ENCODE data around the gene OPTN.

Gene OPTN

GRCh38 chr10:13139676-13140075 is 39.7 kb downstream of the OPTN start:
- H3K27me3 ChIP-seq (ENCODE audit: control insufficient read depth in 1 of 2, insufficient read depth in 1 of 2, low read length in 2 of 2), result no peaks in the 10 kb centered on the region
- H2BK12ac ChIP-seq (ENCODE audit: low read length in 2 of 2), result no peak overlapping the region
- no peak overlapping the region for H3K4ac ChIP-seq (ENCODE audit: low read depth in 1 of 2, low read length in 2 of 2)
- no peak overlapping the region for H2BK120ac ChIP-seq (ENCODE audit: low read depth, low read length)
- no peak for DNase-seq
- 82% methylated on average over 1 of the region's 2 CpGs for WGBS
- H3K9ac ChIP-seq (ENCODE audit: low read length), result no peak overlapping the region
- no peak overlapping the region for H2AFZ ChIP-seq (ENCODE audit: low read depth, low read length)
- no peak overlapping the region for H2AK5ac ChIP-seq (ENCODE audit: low read length, severe bottlenecking)
- H3K4me2 ChIP-seq (ENCODE audit: low read length, poor library complexity, severe bottlenecking), result no peak overlapping the region
- no peak overlapping the region for H2BK5ac ChIP-seq (ENCODE audit: low read depth, low read length, poor library complexity, severe bottlenecking)
- no peak overlapping the region for H3K18ac ChIP-seq (ENCODE audit: low read depth in 1 of 2, low read length in 2 of 2)
- H3K23ac ChIP-seq (ENCODE audit: low read length in 2 of 2), result no peak overlapping the region
- H3K9me3 ChIP-seq (ENCODE audit: control insufficient read depth, low read length), result peaks cover 9% of the 10 kb centered on the region
- H3K79me1 ChIP-seq (replicated peaks; ENCODE audit: low read length, poor library complexity, severe bottlenecking), result peaks cover 4% of the 10 kb centered on the region
- H3K14ac ChIP-seq (ENCODE audit: low read length in 2 of 2), result no peak overlapping the region
- H3K4me1 ChIP-seq (ENCODE audit: control insufficient read depth, insufficient read depth, low read depth, low read length), result no peaks in the 10 kb centered on the region
- H3K4me3 ChIP-seq (ENCODE audit: insufficient read depth in 1 of 2, low read depth in 1 of 2, low read length in 2 of 2), result no peak overlapping the region
- H4K8ac ChIP-seq (ENCODE audit: low read length), result no peak overlapping the region
- no peak overlapping the region for H2BK15ac ChIP-seq (ENCODE audit: low read depth, poor library complexity, severe bottlenecking)
- no peak overlapping the region for H3K27ac ChIP-seq (ENCODE audit: low read length, poor library complexity, severe bottlenecking)
- peaks cover 49 to 98% of the 10 kb centered on the region in 2 experiments for H3K36me3 ChIP-seq (ENCODE audit: control insufficient read depth in 1 of 2, insufficient read depth in 2 of 2, low read depth in 1 of 2, low read length in 2 of 2)
- no peak overlapping the region for H4K91ac ChIP-seq (ENCODE audit: low read length)

- Histone ChIP-seq H3K9ac (ENCODE audit: low read length) (no peak overlapping the region), H2BK5ac (ENCODE audit: low read depth, low read length, poor library complexity, severe bottlenecking) (no peak overlapping the region), H3K36me3 (ENCODE audit: control insufficient read depth in 1 of 2, insufficient read depth in 2 of 2, low read depth in 1 of 2, low read length in 2 of 2) (peaks cover 40 to 94% of the 10 kb centered on the region in 2 experiments), H2BK12ac (ENCODE audit: low read length in 2 of 2) (no peak overlapping the region), H3K4ac (ENCODE audit: low read depth in 1 of 2, low read length in 2 of 2) (no peak overlapping the region), H2BK120ac (ENCODE audit: low read depth, low read length) (no peak overlapping the region), H3K4me1 (ENCODE audit: control insufficient read depth, insufficient read depth, low read depth, low read length) (no peaks in the 10 kb centered on the region), H3K18ac (ENCODE audit: low read depth in 1 of 2, low read length in 2 of 2) (no peak overlapping the region), H4K91ac (ENCODE audit: low read length) (no peak overlapping the region), H3K79me1 (replicated peaks; ENCODE audit: low read length, poor library complexity, severe bottlenecking) (peaks cover 3% of the 10 kb centered on the region), H2AK5ac (ENCODE audit: low read length, severe bottlenecking) (no peak overlapping the region), H3K4me2 (ENCODE audit: low read length, poor library complexity, severe bottlenecking) (no peak overlapping the region), H2BK15ac (ENCODE audit: low read depth, poor library complexity, severe bottlenecking) (no peak overlapping the region), H3K9me3 (ENCODE audit: control insufficient read depth, low read length) (peaks cover 12% of the 10 kb centered on the region), H3K4me3 (ENCODE audit: insufficient read depth in 1 of 2, low read depth in 1 of 2, low read length in 2 of 2) (no peak overlapping the region), H3K14ac (ENCODE audit: low read length in 2 of 2) (no peak overlapping the region), H2AFZ (ENCODE audit: low read depth, low read length) (no peak overlapping the region), H3K23ac (ENCODE audit: low read length in 2 of 2) (no peak overlapping the region), H3K27me3 (ENCODE audit: control insufficient read depth in 1 of 2, insufficient read depth in 1 of 2, low read length in 2 of 2) (no peaks in the 10 kb centered on the region), H4K8ac (ENCODE audit: low read length) (no peak overlapping the region), H3K27ac (ENCODE audit: low read length, poor library complexity, severe bottlenecking) (no peak overlapping the region)
- WGBS, result 79% methylated on average over 4 of the region's 4 CpGs
- DNase-seq, result no peak
Observed at GRCh38 chr10:13140627-13141190, 40.7 kb downstream of the OPTN start.

- H3K9me3 ChIP-seq (ENCODE audit: control insufficient read depth, low read length), result peaks cover 12% of the 10 kb centered on the region
- no peak overlapping the region for H2BK120ac ChIP-seq (ENCODE audit: low read depth, low read length)
- no peak overlapping the region for H2BK5ac ChIP-seq (ENCODE audit: low read depth, low read length, poor library complexity, severe bottlenecking)
- H3K18ac ChIP-seq (ENCODE audit: low read depth in 1 of 2, low read length in 2 of 2), result no peak overlapping the region
- no peaks in the 10 kb centered on the region for H3K4me1 ChIP-seq (ENCODE audit: control insufficient read depth, insufficient read depth, low read depth, low read length)
- peak overlapping the region; percentile 1 for H3K4me2 ChIP-seq (ENCODE audit: low read length, poor library complexity, severe bottlenecking)
- no peak overlapping the region for H4K8ac ChIP-seq (ENCODE audit: low read length)
- no peak overlapping the region for H2BK15ac ChIP-seq (ENCODE audit: low read depth, poor library complexity, severe bottlenecking)
- no peak overlapping the region for H3K4me3 ChIP-seq (ENCODE audit: insufficient read depth in 1 of 2, low read depth in 1 of 2, low read length in 2 of 2)
- no peak overlapping the region for H3K23ac ChIP-seq (ENCODE audit: low read length in 2 of 2)
- peaks cover 1% of the 10 kb centered on the region for H3K79me1 ChIP-seq (replicated peaks; ENCODE audit: low read length, poor library complexity, severe bottlenecking)
- H2BK12ac ChIP-seq (ENCODE audit: low read length in 2 of 2), result no peak overlapping the region
- H3K9ac ChIP-seq (ENCODE audit: low read length), result no peak overlapping the region
- 90% methylated on average over 1 of the region's 1 CpG for WGBS
- no peak for DNase-seq
- no peak overlapping the region for H3K27ac ChIP-seq (ENCODE audit: low read length, poor library complexity, severe bottlenecking)
- H3K36me3 ChIP-seq (ENCODE audit: control insufficient read depth in 1 of 2, insufficient read depth in 2 of 2, low read depth in 1 of 2, low read length in 2 of 2), result peaks cover 30 to 70% of the 10 kb centered on the region in 2 experiments
- H4K91ac ChIP-seq (ENCODE audit: low read length), result no peak overlapping the region
- H2AK5ac ChIP-seq (ENCODE audit: low read length, severe bottlenecking), result no peak overlapping the region
- H3K4ac ChIP-seq (ENCODE audit: low read depth in 1 of 2, low read length in 2 of 2), result no peak overlapping the region
- H3K27me3 ChIP-seq (ENCODE audit: control insufficient read depth in 1 of 2, insufficient read depth in 1 of 2, low read length in 2 of 2), result no peaks in the 10 kb centered on the region
- no peak overlapping the region for H2AFZ ChIP-seq (ENCODE audit: low read depth, low read length)
- H3K14ac ChIP-seq (ENCODE audit: low read length in 2 of 2), result no peak overlapping the region
Observed at GRCh38 chr10:13143766-13144165, 43.8 kb downstream of the OPTN start.

GRCh38 chr10:13144814-13145213 is 44.9 kb downstream of the OPTN start:
- no peak overlapping the region for H3K4me2 ChIP-seq (ENCODE audit: low read length, poor library complexity, severe bottlenecking)
- H2BK5ac ChIP-seq (ENCODE audit: low read depth, low read length, poor library complexity, severe bottlenecking), result no peak overlapping the region
- H2AFZ ChIP-seq (ENCODE audit: low read depth, low read length), result no peak overlapping the region
- no peak overlapping the region for H3K4me3 ChIP-seq (ENCODE audit: insufficient read depth in 1 of 2, low read depth in 1 of 2, low read length in 2 of 2)
- H3K9ac ChIP-seq (ENCODE audit: low read length), result no peak overlapping the region
- H3K79me1 ChIP-seq (replicated peaks; ENCODE audit: low read length, poor library complexity, severe bottlenecking), result peaks cover 1% of the 10 kb centered on the region
- WGBS, result 78% methylated on average over 2 of the region's 3 CpGs
- H3K18ac ChIP-seq (ENCODE audit: low read depth in 1 of 2, low read length in 2 of 2), result no peak overlapping the region
- H2BK12ac ChIP-seq (ENCODE audit: low read length in 2 of 2), result no peak overlapping the region
- no peak overlapping the region for H4K8ac ChIP-seq (ENCODE audit: low read length)
- H3K23ac ChIP-seq (ENCODE audit: low read length in 2 of 2), result no peak overlapping the region
- no peak overlapping the region for H3K4ac ChIP-seq (ENCODE audit: low read depth in 1 of 2, low read length in 2 of 2)
- H3K9me3 ChIP-seq (ENCODE audit: control insufficient read depth, low read length), result peaks cover 12% of the 10 kb centered on the region
- no peaks in the 10 kb centered on the region for H3K4me1 ChIP-seq (ENCODE audit: control insufficient read depth, insufficient read depth, low read depth, low read length)
- H3K27me3 ChIP-seq (ENCODE audit: control insufficient read depth in 1 of 2, insufficient read depth in 1 of 2, low read length in 2 of 2), result no peaks in the 10 kb centered on the region
- no peak overlapping the region for H2AK5ac ChIP-seq (ENCODE audit: low read length, severe bottlenecking)
- H2BK120ac ChIP-seq (ENCODE audit: low read depth, low read length), result no peak overlapping the region
- no peak overlapping the region for H4K91ac ChIP-seq (ENCODE audit: low read length)
- no peak for DNase-seq
- no peak overlapping the region for H3K14ac ChIP-seq (ENCODE audit: low read length in 2 of 2)
- peaks cover 27 to 61% of the 10 kb centered on the region in 2 experiments for H3K36me3 ChIP-seq (ENCODE audit: control insufficient read depth in 1 of 2, insufficient read depth in 2 of 2, low read depth in 1 of 2, low read length in 2 of 2)
- H3K27ac ChIP-seq (ENCODE audit: low read length, poor library complexity, severe bottlenecking), result no peak overlapping the region
- H2BK15ac ChIP-seq (ENCODE audit: low read depth, poor library complexity, severe bottlenecking), result no peak overlapping the region

Measured in mesenchymal stem cell (in vitro differentiated cells and primary cell).